GM18858 (cell line): ENCODE results near the gene PRDM16.
"Not testable (repeated sequence)": the region's sequence is repeated elsewhere in the genome, so short reads cannot be mapped to it uniquely, and the experiment has no call there.

Source experiments
- ATAC-seq: cut with Tn5 transposase; IDR thresholded peaks from one replicate; pipeline ENCODE4 v1.9.1; 2021; ENCODE audit not compliant: unreplicated experiment

PRDM16 gene

GRCh38 chr1:3159121-3159520 is 90.1 kb downstream of the PRDM16 start:
- ATAC-seq: no peak

GRCh38 chr1:3159996-3160395 is 91.0 kb downstream of the PRDM16 start:
- ATAC-seq: no peak

GRCh38 chr1:3160647-3161145 is 91.7 kb downstream of the PRDM16 start:
- ATAC-seq: no peak

- no peak for ATAC-seq
Measured at GRCh38 chr1:3161176-3161840, 92.3 kb downstream of the PRDM16 start.

- ATAC-seq: no peak
Measured at GRCh38 chr1:3162322-3162882, 93.4 kb downstream of the PRDM16 start.

- ATAC-seq: no peak
Measured at GRCh38 chr1:3163356-3163755, 94.4 kb downstream of the PRDM16 start.

GRCh38 chr1:3164671-3165070 is 95.7 kb downstream of the PRDM16 start:
- no peak for ATAC-seq

- not testable (repeated sequence) for ATAC-seq
Measured at GRCh38 chr1:3165189-3165588, 96.2 kb downstream of the PRDM16 start.

- no peak for ATAC-seq
Measured at GRCh38 chr1:3166206-3166918, 97.4 kb downstream of the PRDM16 start.

- ATAC-seq: no peak
Measured at GRCh38 chr1:3167255-3167654, 98.3 kb downstream of the PRDM16 start.

- ATAC-seq: no peak
Measured at GRCh38 chr1:3168678-3169077, 99.7 kb downstream of the PRDM16 start.

- no peak for ATAC-seq
Measured at GRCh38 chr1:3169665-3170356, 100.8 kb downstream of the PRDM16 start.

- ATAC-seq: no peak
Measured at GRCh38 chr1:3170561-3171453, 101.8 kb downstream of the PRDM16 start.

GRCh38 chr1:3171761-3172160 is 102.8 kb downstream of the PRDM16 start:
- ATAC-seq: no peak

GRCh38 chr1:3172431-3173380 is 103.7 kb downstream of the PRDM16 start:
- ATAC-seq: no peak

- no peak for ATAC-seq
Measured at GRCh38 chr1:3173381-3173980, 104.5 kb downstream of the PRDM16 start.

- ATAC-seq: no peak
Measured at GRCh38 chr1:3174487-3175247, 105.7 kb downstream of the PRDM16 start.

GRCh38 chr1:3175486-3175885 is 106.5 kb downstream of the PRDM16 start:
- no peak for ATAC-seq
